Activated CD4-positive, alpha-beta T cell treated with anti-CD3 and anti-CD28 coated beads, Interleukin-2, amount 10 ng/mL, durations not matched to agents 7 days and 5 days (primary cell): ENCODE data around the gene DTL. TPM values are rescaled to one million over a fixed set of nuclear protein-coding genes. Genes with fewer than 3 reads are reported as not detected.
"Not testable (repeated sequence)": the region's sequence is repeated elsewhere in the genome, so short reads cannot be mapped to it uniquely, and the experiment has no call there.

Source experiments
- CTCF ChIA-PET: fragments of 350-600 bp; sonication (Branson Sonifier 250); formaldehyde crosslinking; loops from one replicate; lab custom pipeline; 2021; ENCODE audit warnings: antibody characterized with exemption; lab: Charles Lee
- POLR2A ChIA-PET: fragments of 350-600 bp; sonication (Branson Sonifier 250); formaldehyde crosslinking; loops from one replicate; lab custom pipeline; 2021; ENCODE audit warnings: antibody characterized with exemption; lab: Charles Lee
- DNase-seq: peaks from one replicate; pipeline ENCODE4 v3.0.0-alpha.2; 2020
- H3K27ac Mint-ChIP-seq: one replicate; pipeline ENCODE4 v1.8.0; 2021; ENCODE audit warnings: mild to moderate bottlenecking, moderate library complexity, mixed read lengths
- H3K27me3 Mint-ChIP-seq: one replicate; pipeline ENCODE4 v1.8.0; 2021; ENCODE audit warnings: mixed read lengths
- H3K36me3 Mint-ChIP-seq: one replicate; pipeline ENCODE4 v1.8.0; 2021; ENCODE audit warnings: low read depth, mixed read lengths
- H3K4me1 Mint-ChIP-seq: one replicate; pipeline ENCODE4 v1.8.0; 2021; ENCODE audit warnings: mixed read lengths
- H3K4me3 Mint-ChIP-seq: one replicate; pipeline ENCODE4 v1.8.0; 2021; ENCODE audit warnings: mild to moderate bottlenecking, moderate library complexity, mixed read lengths
- H3K9me3 Mint-ChIP-seq: one replicate; pipeline ENCODE4 v1.8.0; 2021; ENCODE audit warnings: mixed read lengths
- total RNA-seq, 2 experiments: library from RNA; stranded (reverse); gene quantifications; one replicate each; pipeline ENCODE4 v1.2.3, GENCODE V29; 2021

The DTL gene, protein sequence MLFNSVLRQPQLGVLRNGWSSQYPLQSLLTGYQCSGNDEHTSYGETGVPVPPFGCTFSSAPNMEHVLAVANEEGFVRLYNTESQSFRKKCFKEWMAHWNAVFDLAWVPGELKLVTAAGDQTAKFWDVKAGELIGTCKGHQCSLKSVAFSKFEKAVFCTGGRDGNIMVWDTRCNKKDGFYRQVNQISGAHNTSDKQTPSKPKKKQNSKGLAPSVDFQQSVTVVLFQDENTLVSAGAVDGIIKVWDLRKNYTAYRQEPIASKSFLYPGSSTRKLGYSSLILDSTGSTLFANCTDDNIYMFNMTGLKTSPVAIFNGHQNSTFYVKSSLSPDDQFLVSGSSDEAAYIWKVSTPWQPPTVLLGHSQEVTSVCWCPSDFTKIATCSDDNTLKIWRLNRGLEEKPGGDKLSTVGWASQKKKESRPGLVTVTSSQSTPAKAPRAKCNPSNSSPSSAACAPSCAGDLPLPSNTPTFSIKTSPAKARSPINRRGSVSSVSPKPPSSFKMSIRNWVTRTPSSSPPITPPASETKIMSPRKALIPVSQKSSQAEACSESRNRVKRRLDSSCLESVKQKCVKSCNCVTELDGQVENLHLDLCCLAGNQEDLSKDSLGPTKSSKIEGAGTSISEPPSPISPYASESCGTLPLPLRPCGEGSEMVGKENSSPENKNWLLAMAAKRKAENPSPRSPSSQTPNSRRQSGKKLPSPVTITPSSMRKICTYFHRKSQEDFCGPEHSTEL
- total RNA-seq = 10 to 100 TPM; 64.9 to 72.1 TPM

DNA sequence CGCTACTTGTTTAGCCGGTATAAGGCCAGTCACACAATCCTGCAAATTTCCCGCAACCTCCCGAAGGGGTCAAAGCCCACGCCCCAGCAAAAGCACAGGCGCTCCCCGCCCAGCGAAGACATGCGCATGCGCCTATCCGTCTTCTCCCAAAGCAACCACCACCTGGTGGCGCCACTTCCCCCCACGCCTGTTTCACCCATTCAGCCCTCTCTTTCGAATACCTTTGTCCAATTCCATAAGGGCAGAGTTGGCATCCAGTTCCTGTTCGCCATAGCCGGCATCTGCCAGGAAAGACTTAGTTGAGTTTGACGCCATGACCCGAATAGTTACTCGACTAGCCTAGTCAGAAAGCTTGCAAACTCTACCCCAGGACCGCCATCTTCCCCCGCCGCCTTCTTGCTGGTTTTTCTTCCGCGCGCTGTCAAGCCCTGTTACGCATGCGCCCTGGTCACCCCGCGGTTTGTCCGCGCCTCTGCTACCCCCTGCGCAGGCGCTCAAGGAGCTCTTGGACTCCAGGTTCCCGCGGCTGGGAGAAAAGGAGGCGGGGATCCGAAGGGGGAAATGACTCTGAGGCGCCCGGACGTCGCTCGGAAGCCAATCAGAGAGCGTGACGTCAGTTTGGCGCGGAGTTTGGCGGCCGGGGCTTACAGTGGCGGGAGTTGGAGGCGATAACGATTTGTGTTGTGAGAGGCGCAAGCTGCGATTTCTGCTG lies at the start of gene DTL, which contains the start of gene INTS7:
Gene DTL (plus strand): TSS at position 626 of the 712 bp plus-strand sequence. CDS start 143 bp downstream, outside the sequence.
Gene INTS7 (minus strand): TSS at position 435 of the 712 bp plus-strand sequence. CDS start 120 bp downstream, at position 315.
- Mint-ChIP-seq H3K4me1 (peaks cover 64% of the 10 kb centered on the region), H3K27ac (peak within 1 kb of the TSS; percentile 97), H3K27me3 (no peaks in the 10 kb centered on the region), H3K36me3 (peaks cover 42% of the 10 kb centered on the region), H3K4me3 (peak within 1 kb of the TSS; percentile 94), H3K9me3 (no peaks in the 10 kb centered on the region)
- peak; percentile 99 for DNase-seq
- ChIA-PET POLR2A (interaction anchor here (0.6 to 1.9 kb wide), 3 partner anchors 9 to 397 kb away, joined by 3 to 8 read pairs (median 4); partner anchors contain the start of gene NENF), CTCF (interaction anchor here (0.7 to 2.9 kb wide), 39 partner anchors 9 to 718 kb away, joined by 3 to 16 read pairs (median 4); partner anchors contain the start of gene PPP2R5A)

DNA sequence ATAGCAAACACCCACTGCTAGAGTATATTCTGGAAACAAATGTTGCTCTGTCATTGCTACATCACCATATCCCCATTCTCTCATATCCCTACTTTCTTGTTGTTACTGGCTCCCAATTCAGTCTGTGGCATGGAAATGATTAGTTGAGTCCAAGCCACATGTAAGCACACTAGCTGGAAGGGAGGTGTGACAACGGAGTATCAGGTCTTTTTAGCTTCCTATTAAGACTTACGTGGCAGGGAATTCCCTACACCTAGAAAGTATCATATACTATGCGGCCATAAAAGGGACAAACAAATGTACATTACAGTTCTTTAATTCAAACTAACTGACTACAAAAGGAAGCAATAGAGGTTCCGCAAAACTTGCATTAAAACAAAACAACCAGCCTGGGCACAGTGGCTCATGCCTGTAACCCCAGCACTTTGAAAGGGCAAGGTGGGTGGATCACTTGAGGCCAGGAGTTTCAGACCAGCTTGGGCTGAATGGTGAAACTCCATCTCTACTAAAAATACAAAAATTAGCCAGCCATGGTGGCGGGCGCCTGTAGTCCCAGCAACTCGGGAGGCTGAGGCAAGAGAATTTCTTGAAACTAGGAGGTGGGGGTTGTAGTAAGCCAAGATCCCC lies 48.8 kb upstream of the DTL start:
- peaks cover 49% of the 10 kb centered on the region for H3K36me3 Mint-ChIP-seq
- H3K4me1 Mint-ChIP-seq = no peaks in the 10 kb centered on the region
- H3K27ac Mint-ChIP-seq = no peak overlapping the region
- DNase-seq = no peak
- no peak overlapping the region for H3K4me3 Mint-ChIP-seq
- H3K9me3 Mint-ChIP-seq = no peaks in the 10 kb centered on the region
- CTCF ChIA-PET = interaction anchor here (1.6 kb wide), 1 partner anchor 288 kb away, joined by 4 read pairs; no protein-coding TSS in a partner anchor
- POLR2A ChIA-PET = no interaction called here
- H3K27me3 Mint-ChIP-seq = no peaks in the 10 kb centered on the region

DNA sequence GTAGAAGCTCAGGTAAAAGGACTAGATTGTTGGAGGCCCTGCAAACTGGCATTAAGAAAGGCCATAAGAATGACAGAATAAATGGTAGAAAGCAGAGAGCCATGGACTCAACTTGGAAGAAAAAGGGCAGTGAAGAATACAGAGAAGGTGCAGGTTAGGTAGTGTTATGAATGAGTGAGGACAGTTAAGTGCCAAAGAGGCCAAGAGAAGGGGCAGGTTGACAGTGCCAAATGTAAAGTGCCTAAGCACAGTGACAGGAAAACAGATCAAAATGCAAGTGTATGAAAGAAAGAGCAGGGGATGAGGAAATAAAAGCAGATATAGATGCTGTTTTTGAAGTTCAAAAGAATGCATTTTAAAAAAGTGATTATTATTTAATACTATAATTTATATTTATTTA lies 43.9 kb upstream of the DTL start:
- CTCF ChIA-PET = no interaction called here
- H3K27ac Mint-ChIP-seq = no peak overlapping the region

DNA sequence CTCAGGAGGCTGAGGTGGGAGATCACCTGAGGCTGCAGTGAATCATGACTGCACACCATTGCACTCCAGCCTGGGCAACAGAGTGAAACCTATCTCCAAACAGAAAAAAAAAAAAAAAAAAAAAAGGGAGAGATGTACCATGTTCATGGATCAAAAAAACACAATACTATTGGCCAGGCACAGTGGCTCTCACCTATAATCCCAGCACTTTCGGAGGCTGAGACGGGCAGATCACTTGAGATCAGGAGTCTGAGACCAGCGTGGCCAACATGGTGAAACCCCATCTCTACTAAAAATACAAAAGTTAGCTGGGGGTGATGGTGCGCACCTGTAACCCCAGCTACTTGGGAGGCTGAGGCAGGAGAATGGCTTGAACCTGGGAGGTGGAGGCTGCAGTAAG lies 38.1 kb upstream of the DTL start:
- not testable (repeated sequence) for H3K4me3 Mint-ChIP-seq, DNase-seq, H3K9me3 Mint-ChIP-seq

More for the DNA sequence above, 43.9 kb upstream of the DTL start:
- H3K4me3 Mint-ChIP-seq = no peak overlapping the region
- H3K9me3 Mint-ChIP-seq = no peaks in the 10 kb centered on the region
- POLR2A ChIA-PET = no interaction called here
- H3K27me3 Mint-ChIP-seq = no peaks in the 10 kb centered on the region
- no peaks in the 10 kb centered on the region for H3K4me1 Mint-ChIP-seq
- DNase-seq = no peak
- peaks cover 35% of the 10 kb centered on the region for H3K36me3 Mint-ChIP-seq

DNA sequence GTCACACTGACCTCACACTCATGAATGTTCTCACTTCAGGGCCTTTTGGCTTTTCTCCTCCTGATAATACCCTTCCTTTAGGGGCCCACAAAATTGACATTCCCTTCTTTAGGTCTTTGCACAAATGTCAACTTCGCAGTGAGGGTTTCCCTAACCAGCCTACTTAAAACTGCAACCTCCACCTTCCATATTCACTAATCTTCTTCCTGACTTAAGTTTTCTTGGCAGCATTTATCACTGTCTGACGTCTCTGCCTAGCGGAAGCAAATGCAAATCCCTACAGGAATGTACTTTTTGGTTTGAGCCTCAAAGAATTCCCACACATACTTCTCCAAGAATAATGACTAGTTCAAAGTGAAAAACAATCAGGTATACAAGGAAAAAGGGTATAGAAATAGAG lies 33.0 kb upstream of the DTL start:
- no peak overlapping the region for H3K4me3 Mint-ChIP-seq
- H3K36me3 Mint-ChIP-seq = peaks cover 63% of the 10 kb centered on the region
- no peak for DNase-seq
- ChIA-PET CTCF (no interaction called here), POLR2A (no interaction called here)
- no peaks in the 10 kb centered on the region for H3K4me1 Mint-ChIP-seq
- no peak overlapping the region for H3K27ac Mint-ChIP-seq
- H3K9me3 Mint-ChIP-seq = no peaks in the 10 kb centered on the region
- H3K27me3 Mint-ChIP-seq = no peaks in the 10 kb centered on the region

More for the DNA sequence above, 38.1 kb upstream of the DTL start:
- H3K27ac Mint-ChIP-seq, POLR2A ChIA-PET, H3K4me1 Mint-ChIP-seq, H3K27me3 Mint-ChIP-seq: not testable (repeated sequence)
- CTCF ChIA-PET = interaction anchor here (0.7 kb wide), 2 partner anchors 17 to 616 kb away, joined by 3 read pairs; no protein-coding TSS in a partner anchor
- peaks cover 54% of the 10 kb centered on the region for H3K36me3 Mint-ChIP-seq

DNA sequence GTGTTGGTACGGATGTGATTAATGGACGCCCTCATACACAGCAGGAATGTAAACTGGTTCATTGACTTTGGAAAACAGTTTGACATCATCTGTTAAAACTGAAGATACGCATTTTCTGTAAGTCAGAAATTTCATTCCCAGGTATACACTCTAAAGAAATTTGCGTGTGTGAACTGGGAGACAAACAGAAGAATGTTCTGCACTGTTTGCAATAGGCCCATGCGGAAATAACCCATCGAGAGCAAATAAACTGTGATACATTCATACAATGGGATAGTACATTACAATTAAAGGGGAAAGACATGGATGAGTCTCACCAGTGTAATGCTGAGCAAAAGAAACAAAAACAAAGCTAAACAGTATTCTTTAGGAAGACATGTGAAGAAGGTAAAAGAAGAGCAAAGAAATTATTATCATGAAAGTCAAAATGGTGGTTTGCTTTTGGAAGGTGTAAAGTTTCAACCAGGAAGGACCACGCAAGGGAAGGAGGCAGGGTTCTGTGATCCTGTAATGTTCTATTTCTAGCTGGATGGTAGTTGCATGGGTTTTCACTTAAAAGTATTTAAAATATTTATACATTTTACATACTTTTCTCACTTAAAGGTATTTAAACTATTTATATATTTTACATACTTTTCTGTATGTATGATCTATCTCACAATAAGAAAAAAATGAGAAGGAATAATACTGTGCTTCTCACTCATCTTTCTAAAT lies 30.5 kb upstream of the DTL start:
- Mint-ChIP-seq H3K27ac (no peak overlapping the region), H3K4me1 (no peaks in the 10 kb centered on the region), H3K4me3 (no peak overlapping the region), H3K36me3 (peaks cover 57% of the 10 kb centered on the region), H3K9me3 (no peaks in the 10 kb centered on the region), H3K27me3 (no peaks in the 10 kb centered on the region)
- DNase-seq = no peak
- ChIA-PET POLR2A (no interaction called here), CTCF (interaction anchor here (1.5 kb wide), 1 partner anchor 30 kb away, joined by 4 read pairs; the partner anchor contains the start of gene INTS7)

DNA sequence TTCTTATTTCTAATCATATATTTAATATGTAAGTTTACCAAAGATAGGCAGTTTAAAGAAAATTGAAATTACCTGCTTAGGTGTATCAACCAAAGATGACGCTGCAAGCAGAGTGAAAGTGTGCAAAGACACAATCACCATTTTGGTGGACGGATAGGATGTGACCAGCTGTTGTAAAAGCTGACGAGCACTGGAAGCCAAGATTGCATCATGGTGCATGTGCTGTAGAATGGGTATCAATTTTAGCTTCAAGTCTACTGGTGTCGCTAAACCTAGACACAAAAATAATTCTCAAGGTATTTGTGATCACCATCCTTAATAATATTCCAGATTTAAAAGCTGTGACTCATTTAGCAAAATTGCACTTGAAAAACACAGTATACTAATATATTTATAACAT lies 28.4 kb upstream of the DTL start:
- H3K4me3 Mint-ChIP-seq = no peak overlapping the region
- H3K9me3 Mint-ChIP-seq = no peaks in the 10 kb centered on the region
- ChIA-PET CTCF (interaction anchor here (0.6 kb wide), 2 partner anchors 68 to 161 kb away, joined by 3 to 4 read pairs; no protein-coding TSS in a partner anchor), POLR2A (no interaction called here)
- H3K36me3 Mint-ChIP-seq = peaks cover 42% of the 10 kb centered on the region
- DNase-seq = no peak
- H3K4me1 Mint-ChIP-seq = no peaks in the 10 kb centered on the region
- no peak overlapping the region for H3K27ac Mint-ChIP-seq
- no peaks in the 10 kb centered on the region for H3K27me3 Mint-ChIP-seq

DNA sequence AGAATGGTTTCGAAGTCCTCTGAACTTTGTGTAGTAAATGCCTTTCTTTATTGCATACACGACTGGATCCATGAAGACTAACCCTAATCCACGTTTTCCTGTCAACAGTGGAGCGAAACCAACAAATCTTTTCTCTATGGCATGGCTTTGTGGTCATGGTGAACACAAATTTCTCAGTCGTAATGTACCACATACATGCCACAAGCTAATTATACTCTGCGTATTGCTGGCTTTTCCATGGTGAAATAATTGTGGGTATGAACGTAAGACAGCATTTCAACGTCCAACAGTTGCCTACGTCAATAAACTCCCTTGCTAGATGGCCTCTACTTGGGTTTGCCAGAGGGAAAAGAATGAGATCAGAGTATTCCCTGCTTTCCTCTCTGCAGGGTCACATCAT lies 27.7 kb upstream of the DTL start:
- Mint-ChIP-seq H3K27me3 (no peaks in the 10 kb centered on the region), H3K4me3 (no peak overlapping the region), H3K36me3 (peaks cover 38% of the 10 kb centered on the region), H3K9me3 (no peaks in the 10 kb centered on the region), H3K4me1 (no peaks in the 10 kb centered on the region), H3K27ac (no peak overlapping the region)
- ChIA-PET CTCF (interaction anchor here (0.6 kb wide), 2 partner anchors 68 to 162 kb away, joined by 3 to 4 read pairs; no protein-coding TSS in a partner anchor), POLR2A (no interaction called here)
- DNase-seq = no peak

DNA sequence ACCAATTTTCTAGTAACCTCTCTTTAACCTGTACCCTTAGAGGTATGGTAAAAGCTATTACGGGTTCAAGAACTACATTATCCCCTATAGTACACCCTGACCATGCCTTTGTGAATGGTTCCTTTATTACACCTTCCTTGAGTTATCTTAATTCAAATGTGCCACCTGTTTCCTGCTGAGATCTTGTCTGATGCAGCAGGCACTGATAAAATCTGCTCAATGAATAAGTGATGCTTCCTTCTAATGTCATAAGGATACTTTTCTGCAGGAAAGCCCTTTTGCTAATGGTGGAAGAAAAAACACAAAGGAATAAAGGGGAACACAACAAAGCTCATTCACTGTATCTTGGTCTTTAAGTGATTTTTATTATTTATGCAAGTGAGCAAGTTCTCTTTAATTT lies 26.0 kb upstream of the DTL start:
- H3K4me3 Mint-ChIP-seq = no peak overlapping the region
- POLR2A ChIA-PET = no interaction called here
- no peaks in the 10 kb centered on the region for H3K27me3 Mint-ChIP-seq
- no peak for DNase-seq
- no peaks in the 10 kb centered on the region for H3K4me1 Mint-ChIP-seq
- no peaks in the 10 kb centered on the region for H3K9me3 Mint-ChIP-seq
- CTCF ChIA-PET = interaction anchor here (0.6 to 1.3 kb wide), 5 partner anchors 9 to 1488 kb away, joined by 3 to 5 read pairs (median 3); no protein-coding TSS in a partner anchor
- no peak overlapping the region for H3K27ac Mint-ChIP-seq
- H3K36me3 Mint-ChIP-seq = peaks cover 30% of the 10 kb centered on the region

DNA sequence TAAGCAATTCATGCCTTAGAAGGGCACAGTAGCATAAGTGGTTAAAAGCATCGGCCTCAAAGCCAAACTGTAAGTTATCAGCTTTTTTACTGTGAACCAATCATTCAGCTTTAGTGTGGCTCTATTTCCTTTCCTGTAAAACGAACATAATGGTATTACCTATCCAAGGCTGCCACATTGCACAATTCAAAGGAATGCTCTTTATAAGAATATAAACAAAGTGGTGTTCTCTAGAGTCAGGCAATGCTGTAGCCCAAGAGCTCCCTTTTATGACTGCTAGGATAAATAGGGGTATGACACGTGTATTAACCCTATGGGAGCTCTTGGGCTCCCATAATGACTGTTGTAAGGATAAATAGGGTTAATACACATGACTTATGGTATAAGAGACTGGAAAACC lies 25.5 kb upstream of the DTL start:
- peaks cover 27% of the 10 kb centered on the region for H3K36me3 Mint-ChIP-seq
- POLR2A ChIA-PET = no interaction called here
- no peaks in the 10 kb centered on the region for H3K27me3 Mint-ChIP-seq
- H3K4me3 Mint-ChIP-seq = no peak overlapping the region
- no peaks in the 10 kb centered on the region for H3K9me3 Mint-ChIP-seq
- no peak overlapping the region for H3K27ac Mint-ChIP-seq
- CTCF ChIA-PET = interaction anchor here (0.6 to 1.3 kb wide), 7 partner anchors 9 to 1487 kb away, joined by 3 to 5 read pairs (median 3); partner anchors contain the start of genes DTL and INTS7
- DNase-seq = no peak
- H3K4me1 Mint-ChIP-seq = no peaks in the 10 kb centered on the region

DNA sequence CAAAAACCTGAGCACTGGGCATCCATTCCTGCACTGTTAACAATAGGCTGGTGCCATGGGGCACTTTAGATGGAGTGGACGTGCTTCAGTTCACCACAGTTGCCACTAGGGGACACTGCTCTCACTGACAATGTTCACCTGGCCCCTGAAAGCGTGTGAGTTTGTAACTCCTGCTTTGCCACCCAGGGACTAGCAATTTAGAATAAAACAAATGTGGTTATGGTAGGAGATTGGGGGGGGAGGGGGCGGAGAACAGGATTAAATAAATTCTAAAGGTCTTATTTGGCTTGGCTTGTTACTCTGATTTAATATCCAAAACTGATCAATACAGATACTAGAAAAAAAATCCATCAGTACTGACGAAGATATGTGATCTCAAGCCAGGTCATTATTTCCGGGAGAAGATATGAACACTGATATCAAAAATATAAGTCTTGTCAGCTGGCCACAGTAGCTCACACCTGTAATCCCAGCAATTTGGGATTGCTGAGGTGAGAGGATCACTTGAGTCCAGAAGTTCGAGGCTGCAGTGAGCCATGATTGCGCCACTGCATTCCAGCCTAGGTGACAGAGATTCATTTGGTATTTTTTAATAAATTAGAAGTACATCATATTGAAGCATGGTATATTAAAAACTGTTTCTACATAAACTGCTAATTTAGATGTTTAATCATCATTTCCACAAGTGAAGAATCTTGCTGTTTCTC lies 23.4 kb upstream of the DTL start:
- H3K9me3 Mint-ChIP-seq = no peaks in the 10 kb centered on the region
- no peaks in the 10 kb centered on the region for H3K4me1 Mint-ChIP-seq
- no peak overlapping the region for H3K4me3 Mint-ChIP-seq
- H3K27ac Mint-ChIP-seq = no peak overlapping the region
- no peaks in the 10 kb centered on the region for H3K27me3 Mint-ChIP-seq
- CTCF ChIA-PET = interaction anchor here (1.6 kb wide), 1 partner anchor 23 kb away, joined by 7 read pairs; the partner anchor contains the start of genes DTL and INTS7
- peaks cover 30% of the 10 kb centered on the region for H3K36me3 Mint-ChIP-seq
- peak; percentile 78 for DNase-seq
- POLR2A ChIA-PET = no interaction called here
